ENCODE measurements around the gene RAB15. TPM values are rescaled to one million over a fixed set of nuclear protein-coding genes. Genes with fewer than 3 reads are reported as not detected.

RAB15 gene
- total and polyA plus RNA-seq, 4 donors, result 4.1 to 10.2 (median 8.5) TPM

GRCh38 chr14:64947710-64948611, 24.2 kb downstream of the RAB15 start:
- peaks cover 0 to 3% of the 10 kb centered on the region in 2 donors for H3K4me1 ChIP-seq (ENCODE audit: control insufficient read depth in 1 of 2, insufficient read depth in 2 of 2, low read length in 2 of 2)
- WGBS, 2 donors, result 65 to 69% methylated on average over 25 to 28 of the region's 28 CpGs
- H3K9me3 ChIP-seq (ENCODE audit: control insufficient read depth, low read length), result no peaks in the 10 kb centered on the region
- intact Hi-C loops (cut with DNase I), result no loop called here
- H3K36me3 ChIP-seq (ENCODE audit: control insufficient read depth in 1 of 2, insufficient read depth in 2 of 2, low read length in 1 of 2), result no peaks in the 10 kb centered on the region
- peak in 1 of 2 donors; percentile 62 for DNase-seq
- no peak for ATAC-seq (ENCODE audit: low FRiP score)
- no peak overlapping the region for H3K4me3 ChIP-seq (ENCODE audit: low read length in 2 of 2)
- no peaks in the 10 kb centered on the region for H3K27me3 ChIP-seq (ENCODE audit: control insufficient read depth in 1 of 2, insufficient read depth in 2 of 2, low read length in 1 of 2)
- H3K27ac ChIP-seq (ENCODE audit: low read depth in 1 of 2, low read length in 2 of 2), result no peak overlapping the region

- ATAC-seq (ENCODE audit: low FRiP score) (no peak), DNase-seq (no peak)
- Histone ChIP-seq H3K4me3 (ENCODE audit: low read length in 2 of 2) (no peak overlapping the region), H3K27ac (ENCODE audit: low read depth in 1 of 2, low read length in 2 of 2) (no peak overlapping the region), H3K4me1 (ENCODE audit: control insufficient read depth in 1 of 2, insufficient read depth in 2 of 2, low read length in 2 of 2) (no peaks in the 10 kb centered on the region), H3K27me3 (ENCODE audit: control insufficient read depth in 1 of 2, insufficient read depth in 2 of 2, low read length in 1 of 2) (no peaks in the 10 kb centered on the region), H3K36me3 (ENCODE audit: control insufficient read depth in 1 of 2, insufficient read depth in 2 of 2, low read length in 1 of 2) (no peaks in the 10 kb centered on the region), H3K9me3 (ENCODE audit: control insufficient read depth, low read length) (no peaks in the 10 kb centered on the region)
- 76 to 91% methylated on average over 6 of the region's 6 CpGs for WGBS, 2 donors
- intact Hi-C loops (cut with DNase I), result no loop called here
These were observed 25.7 kb downstream of the RAB15 start for GRCh38 chr14:64946310-64947045.

GRCh38 chr14:64945431-64946178, 26.5 kb downstream of the RAB15 start:
- 86% methylated on average over 12 of the region's 12 CpGs for WGBS, 2 donors
- DNase-seq, result no peak
- intact Hi-C loops (cut with DNase I), result no loop called here
- H3K27me3 ChIP-seq (ENCODE audit: control insufficient read depth in 1 of 2, insufficient read depth in 2 of 2, low read length in 1 of 2), result no peaks in the 10 kb centered on the region
- H3K27ac ChIP-seq (ENCODE audit: low read depth in 1 of 2, low read length in 2 of 2), result no peak overlapping the region
- no peaks in the 10 kb centered on the region for H3K4me1 ChIP-seq (ENCODE audit: control insufficient read depth in 1 of 2, insufficient read depth in 2 of 2, low read length in 2 of 2)
- H3K4me3 ChIP-seq (ENCODE audit: low read length in 2 of 2), result no peak overlapping the region
- peaks cover 0 to 1% of the 10 kb centered on the region in 2 donors for H3K36me3 ChIP-seq (ENCODE audit: control insufficient read depth in 1 of 2, insufficient read depth in 2 of 2, low read length in 1 of 2)
- ATAC-seq (ENCODE audit: low FRiP score), result no peak
- no peaks in the 10 kb centered on the region for H3K9me3 ChIP-seq (ENCODE audit: control insufficient read depth, low read length)

- no peaks in the 10 kb centered on the region for H3K27me3 ChIP-seq (ENCODE audit: control insufficient read depth in 1 of 2, insufficient read depth in 2 of 2, low read length in 1 of 2)
- H3K27ac ChIP-seq (ENCODE audit: low read depth in 1 of 2, low read length in 2 of 2), result no peak overlapping the region
- intact Hi-C loops (cut with DNase I), result no loop called here
- no peaks in the 10 kb centered on the region for H3K9me3 ChIP-seq (ENCODE audit: control insufficient read depth, low read length)
- 86 to 88% methylated on average over 4 of the region's 4 CpGs for WGBS, 2 donors
- no peak overlapping the region for H3K4me3 ChIP-seq (ENCODE audit: low read length in 2 of 2)
- no peak for ATAC-seq (ENCODE audit: low FRiP score)
- H3K4me1 ChIP-seq (ENCODE audit: control insufficient read depth in 1 of 2, insufficient read depth in 2 of 2, low read length in 2 of 2), result no peaks in the 10 kb centered on the region
- no peak for DNase-seq
- H3K36me3 ChIP-seq (ENCODE audit: control insufficient read depth in 1 of 2, insufficient read depth in 2 of 2, low read length in 1 of 2), result peaks cover 0 to 1% of the 10 kb centered on the region in 2 donors
These were observed 27.3 kb downstream of the RAB15 start for GRCh38 chr14:64944861-64945260.

- no peak for DNase-seq
- 80 to 85% methylated on average over 2 of the region's 2 CpGs for WGBS, 2 donors
- intact Hi-C loops (cut with DNase I), result no loop called here
- H3K36me3 ChIP-seq (ENCODE audit: control insufficient read depth in 1 of 2, insufficient read depth in 2 of 2, low read length in 1 of 2), result peaks cover 0 to 1% of the 10 kb centered on the region in 2 donors
- no peaks in the 10 kb centered on the region for H3K9me3 ChIP-seq (ENCODE audit: control insufficient read depth, low read length)
- no peaks in the 10 kb centered on the region for H3K27me3 ChIP-seq (ENCODE audit: control insufficient read depth in 1 of 2, insufficient read depth in 2 of 2, low read length in 1 of 2)
- no peak overlapping the region for H3K27ac ChIP-seq (ENCODE audit: low read depth in 1 of 2, low read length in 2 of 2)
- ATAC-seq (ENCODE audit: low FRiP score), result no peak
- no peaks in the 10 kb centered on the region for H3K4me1 ChIP-seq (ENCODE audit: control insufficient read depth in 1 of 2, insufficient read depth in 2 of 2, low read length in 2 of 2)
- no peak overlapping the region for H3K4me3 ChIP-seq (ENCODE audit: low read length in 2 of 2)
These were observed 28.1 kb downstream of the RAB15 start for GRCh38 chr14:64944041-64944440.

- Histone ChIP-seq H3K27me3 (ENCODE audit: control insufficient read depth in 1 of 2, insufficient read depth in 2 of 2, low read length in 1 of 2) (no peaks in the 10 kb centered on the region), H3K27ac (ENCODE audit: low read depth in 1 of 2, low read length in 2 of 2) (no peak overlapping the region), H3K4me1 (ENCODE audit: control insufficient read depth in 1 of 2, insufficient read depth in 2 of 2, low read length in 2 of 2) (no peaks in the 10 kb centered on the region), H3K9me3 (ENCODE audit: control insufficient read depth, low read length) (no peaks in the 10 kb centered on the region), H3K36me3 (ENCODE audit: control insufficient read depth in 1 of 2, insufficient read depth in 2 of 2, low read length in 1 of 2) (peaks cover 0 to 1% of the 10 kb centered on the region in 2 donors), H3K4me3 (ENCODE audit: low read length in 2 of 2) (no peak overlapping the region)
- intact Hi-C loops (cut with DNase I), result no loop called here
- DNase-seq, result no peak
- 90 to 93% methylated on average over 6 of the region's 6 CpGs for WGBS, 2 donors
- ATAC-seq (ENCODE audit: low FRiP score), result no peak
These were observed 28.6 kb downstream of the RAB15 start for GRCh38 chr14:64943556-64943955.

- no peaks in the 10 kb centered on the region for H3K4me1 ChIP-seq (ENCODE audit: control insufficient read depth in 1 of 2, insufficient read depth in 2 of 2, low read length in 2 of 2)
- ATAC-seq (ENCODE audit: low FRiP score), result no peak
- WGBS, 2 donors, result 86 to 88% methylated on average over 13 of the region's 13 CpGs
- intact Hi-C loops (cut with DNase I), result no loop called here
- H3K27ac ChIP-seq (ENCODE audit: low read depth in 1 of 2, low read length in 2 of 2), result no peak within 1 kb of the TSS
- peaks cover 0 to 1% of the 10 kb centered on the region in 2 donors for H3K36me3 ChIP-seq (ENCODE audit: control insufficient read depth in 1 of 2, insufficient read depth in 2 of 2, low read length in 1 of 2)
- no peaks in the 10 kb centered on the region for H3K27me3 ChIP-seq (ENCODE audit: control insufficient read depth in 1 of 2, insufficient read depth in 2 of 2, low read length in 1 of 2)
- H3K9me3 ChIP-seq (ENCODE audit: control insufficient read depth, low read length), result no peaks in the 10 kb centered on the region
- no peak for DNase-seq
- H3K4me3 ChIP-seq (ENCODE audit: low read length in 2 of 2), result no peak within 1 kb of the TSS
These were observed 29.5 kb downstream of the RAB15 start, which contains the start of gene GPX2 for GRCh38 chr14:64942531-64943111. GPX2 (minus strand) TSS chr14:64942745; CDS start chr14:64942726, 19 bp downstream.

GRCh38 chr14:64940336-64940910, 31.7 kb downstream of the RAB15 start:
- 83 to 89% methylated on average over 3 of the region's 3 CpGs for WGBS, 2 donors

More at GRCh38 chr14:64940336-64940910, 31.7 kb downstream of the RAB15 start:
- no peak for DNase-seq
- intact Hi-C loops (cut with DNase I), result no loop called here
- H3K4me1 ChIP-seq (ENCODE audit: control insufficient read depth in 1 of 2, insufficient read depth in 2 of 2, low read length in 2 of 2), result peaks cover 0 to 3% of the 10 kb centered on the region in 2 donors
- no peak overlapping the region for H3K4me3 ChIP-seq (ENCODE audit: low read length in 2 of 2)
- peaks cover 0 to 1% of the 10 kb centered on the region in 2 donors for H3K36me3 ChIP-seq (ENCODE audit: control insufficient read depth in 1 of 2, insufficient read depth in 2 of 2, low read length in 1 of 2)
- ATAC-seq (ENCODE audit: low FRiP score), result no peak
- H3K9me3 ChIP-seq (ENCODE audit: control insufficient read depth, low read length), result no peaks in the 10 kb centered on the region
- H3K27ac ChIP-seq (ENCODE audit: low read depth in 1 of 2, low read length in 2 of 2), result no peak overlapping the region
- H3K27me3 ChIP-seq (ENCODE audit: control insufficient read depth in 1 of 2, insufficient read depth in 2 of 2, low read length in 1 of 2), result no peaks in the 10 kb centered on the region

All from aorta (tissue), 5 donors.